Measurements from ENCODE around the gene SENP2. TPM values are rescaled to one million over a fixed set of nuclear protein-coding genes. Genes with fewer than 3 reads are reported as not detected.
A peak's percentile ranks its signal among the peaks of the same experiment; 100 is the strongest.

SENP2 gene
- total and polyA plus RNA-seq, 2 experiments from 2014 or later = 19.0 to 20.1 TPM

DNA sequence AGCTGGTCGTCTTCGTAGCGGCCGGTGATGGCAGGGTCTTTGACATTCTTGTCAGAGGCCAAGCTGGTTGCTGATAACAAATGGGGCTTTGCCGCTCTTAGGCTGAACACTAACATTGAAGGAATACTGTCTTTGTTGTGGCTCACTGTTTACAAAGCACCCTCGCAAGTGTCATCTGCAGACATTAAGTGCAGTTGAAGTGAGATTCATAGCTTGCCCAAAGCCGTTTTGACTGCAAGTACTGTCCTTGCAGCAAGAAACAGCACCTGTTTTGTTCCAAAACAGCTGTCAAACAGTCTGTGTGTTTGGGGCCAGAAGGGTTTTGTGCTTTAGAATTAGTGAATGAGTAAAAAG is 568 bp downstream of the SENP2 start:
- Histone ChIP-seq H3K27me3 (replicated peaks; ENCODE audit: insufficient read depth) (no peaks in the 10 kb centered on the region), H3K4me2 (ENCODE audit: unreplicated experiment) (peak overlapping the region; percentile 93), H3K4me1 (ENCODE audit: insufficient read depth) (peaks cover 16% of the 10 kb centered on the region), H2AFZ (peak overlapping the region; percentile 94), H3F3A (ENCODE audit: insufficient read depth) (no peaks in the 10 kb centered on the region), H4K20me1 (ENCODE audit: insufficient read depth) (no peaks in the 10 kb centered on the region), H3K27ac (peak overlapping the region; percentile 91), H3K79me2 (ENCODE audit: insufficient read depth) (peaks cover 45% of the 10 kb centered on the region), H3K9me2 (ENCODE audit: insufficient read depth) (no peaks in the 10 kb centered on the region), H3K4me3 (peak overlapping the region; percentile 95), H3K36me3 (ENCODE audit: low read depth) (no peaks in the 10 kb centered on the region), H3K9me3 (ENCODE audit: low read depth) (no peaks in the 10 kb centered on the region), H3K9ac (peak overlapping the region; percentile 98)
- no peak for TF ChIP-seq EZH2phosphoT487 (IDR thresholded peaks at IDR 0.05; ENCODE audit: insufficient read depth, low read depth)
- TF ChIP-seq EZH2 (IDR thresholded peaks at IDR 0.05; ENCODE audit: insufficient read depth, poor library complexity, severe bottlenecking) = no peak
- in situ Hi-C loops (cut with MboI) = no loop called here
- DNase-seq = no peak
- WGBS, 2 experiments (ENCODE audit: low coverage in 1 of 2, low lambda C conversion rate in 2 of 2, missing lambda C conversion rate in 2 of 2) = 0 to 2% methylated on average over 7 of the region's 7 CpGs

DNA sequence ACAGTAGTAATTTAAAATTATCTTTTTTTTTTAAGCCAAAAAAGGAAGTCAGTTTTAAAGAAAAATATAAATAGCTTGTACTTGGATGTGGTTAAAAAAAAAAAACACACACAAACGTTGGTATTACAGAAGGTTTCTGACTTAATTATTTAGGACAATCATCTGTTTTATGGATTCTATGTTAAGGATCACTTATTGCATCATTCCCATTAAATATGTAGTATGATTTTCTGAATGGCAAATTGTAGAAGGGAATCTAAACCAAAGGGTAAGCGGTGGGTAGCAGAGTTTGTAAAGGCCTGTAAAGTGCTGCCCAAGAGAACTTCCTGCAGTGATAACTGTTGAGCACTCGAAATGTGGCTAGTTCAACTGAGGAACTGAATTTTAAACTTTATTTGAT is 8.0 kb downstream of the SENP2 start:
- no peaks in the 10 kb centered on the region for H3F3A ChIP-seq (ENCODE audit: insufficient read depth)
- no peaks in the 10 kb centered on the region for H3K27me3 ChIP-seq (replicated peaks; ENCODE audit: insufficient read depth)
- no peak overlapping the region for H3K27ac ChIP-seq
- H3K9me2 ChIP-seq (ENCODE audit: insufficient read depth) = no peaks in the 10 kb centered on the region
- no peak for TF ChIP-seq EZH2phosphoT487 (IDR thresholded peaks at IDR 0.05; ENCODE audit: insufficient read depth, low read depth)
- H3K79me2 ChIP-seq (ENCODE audit: insufficient read depth) = peaks cover 46% of the 10 kb centered on the region
- DNase-seq = no peak
- in situ Hi-C loops (cut with MboI) = no loop called here
- no peak overlapping the region for H3K9ac ChIP-seq
- H2AFZ ChIP-seq = no peak overlapping the region
- WGBS, 2 experiments (ENCODE audit: low coverage in 1 of 2, low lambda C conversion rate in 2 of 2, missing lambda C conversion rate in 2 of 2) = 65 to 83% methylated on average over 3 of the region's 3 CpGs
- H3K36me3 ChIP-seq (ENCODE audit: low read depth) = peaks cover 15% of the 10 kb centered on the region
- H3K4me2 ChIP-seq (ENCODE audit: unreplicated experiment) = no peak overlapping the region
- no peaks in the 10 kb centered on the region for H4K20me1 ChIP-seq (ENCODE audit: insufficient read depth)
- H3K9me3 ChIP-seq (ENCODE audit: low read depth) = no peaks in the 10 kb centered on the region
- H3K4me1 ChIP-seq (ENCODE audit: insufficient read depth) = no peaks in the 10 kb centered on the region
- no peak overlapping the region for H3K4me3 ChIP-seq

DNA sequence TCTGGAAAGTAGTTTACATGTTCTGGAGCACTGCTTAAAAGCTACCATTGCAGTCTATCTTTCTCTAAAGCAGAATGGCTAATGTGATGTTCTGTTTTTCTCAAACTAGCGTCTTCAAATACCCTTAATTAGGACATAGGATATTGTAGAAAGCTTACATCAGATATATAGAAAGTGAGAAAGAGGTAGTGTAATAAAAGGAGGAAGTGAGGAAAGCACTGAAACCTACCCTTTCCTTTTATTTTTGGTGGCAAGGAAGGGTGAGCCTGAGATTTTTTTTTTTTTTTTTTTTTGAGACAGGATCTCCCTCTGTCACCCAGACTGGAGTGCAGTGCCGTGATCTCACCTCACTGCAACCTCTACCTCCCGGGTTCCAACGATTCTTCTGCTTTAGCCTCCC is 9.4 kb downstream of the SENP2 start:
- Histone ChIP-seq H3K36me3 (ENCODE audit: low read depth) (peaks cover 17% of the 10 kb centered on the region), H3F3A (ENCODE audit: insufficient read depth) (no peaks in the 10 kb centered on the region), H2AFZ (no peak overlapping the region), H4K20me1 (ENCODE audit: insufficient read depth) (no peaks in the 10 kb centered on the region), H3K4me2 (ENCODE audit: unreplicated experiment) (no peak overlapping the region), H3K27ac (no peak overlapping the region), H3K9ac (no peak overlapping the region), H3K9me2 (ENCODE audit: insufficient read depth) (no peaks in the 10 kb centered on the region), H3K4me3 (no peak overlapping the region), H3K27me3 (replicated peaks; ENCODE audit: insufficient read depth) (no peaks in the 10 kb centered on the region), H3K4me1 (ENCODE audit: insufficient read depth) (no peaks in the 10 kb centered on the region), H3K79me2 (ENCODE audit: insufficient read depth) (peaks cover 32% of the 10 kb centered on the region), H3K9me3 (ENCODE audit: low read depth) (no peaks in the 10 kb centered on the region)
- 67 to 76% methylated on average over 4 of the region's 4 CpGs for WGBS, 2 experiments (ENCODE audit: low coverage in 1 of 2, low lambda C conversion rate in 2 of 2, missing lambda C conversion rate in 2 of 2)
- in situ Hi-C loops (cut with MboI) = no loop called here
- no peak for TF ChIP-seq EZH2 (IDR thresholded peaks at IDR 0.05; ENCODE audit: insufficient read depth, poor library complexity, severe bottlenecking)
- no peak for TF ChIP-seq EZH2phosphoT487 (IDR thresholded peaks at IDR 0.05; ENCODE audit: insufficient read depth, low read depth)
- DNase-seq = no peak

DNA sequence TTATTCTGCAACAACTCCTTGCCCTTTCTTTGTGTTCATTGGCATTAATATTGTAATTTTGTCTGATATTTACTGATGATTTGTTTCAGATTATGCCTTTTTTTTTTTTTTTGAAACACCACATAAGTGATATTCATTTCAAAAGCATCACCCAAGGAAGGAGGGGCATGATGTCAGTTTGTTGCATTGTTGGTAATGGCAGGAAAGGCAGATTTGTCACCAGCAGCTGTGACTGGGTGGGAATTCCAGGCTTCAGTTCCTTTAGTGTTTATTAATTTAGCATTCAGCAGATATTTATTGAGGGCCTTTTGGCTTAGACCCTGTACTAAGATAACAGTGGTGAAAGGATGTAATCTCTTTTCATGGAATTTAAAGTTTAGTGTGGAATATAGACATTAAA is 19.5 kb downstream of the SENP2 start:
- Histone ChIP-seq H3K9me3 (ENCODE audit: low read depth) (no peaks in the 10 kb centered on the region), H3K4me1 (ENCODE audit: insufficient read depth) (no peaks in the 10 kb centered on the region), H3K9ac (no peak overlapping the region), H3K4me2 (ENCODE audit: unreplicated experiment) (no peak overlapping the region), H3K27me3 (replicated peaks; ENCODE audit: insufficient read depth) (no peaks in the 10 kb centered on the region), H3K9me2 (ENCODE audit: insufficient read depth) (no peaks in the 10 kb centered on the region), H3K4me3 (no peak overlapping the region), H3K27ac (no peak overlapping the region), H3K79me2 (ENCODE audit: insufficient read depth) (no peaks in the 10 kb centered on the region), H4K20me1 (ENCODE audit: insufficient read depth) (no peaks in the 10 kb centered on the region), H3K36me3 (ENCODE audit: low read depth) (peaks cover 53% of the 10 kb centered on the region), H3F3A (ENCODE audit: insufficient read depth) (no peaks in the 10 kb centered on the region), H2AFZ (no peak overlapping the region)
- no peak for DNase-seq
- TF ChIP-seq EZH2 (IDR thresholded peaks at IDR 0.05; ENCODE audit: insufficient read depth, poor library complexity, severe bottlenecking) (no peak), EZH2phosphoT487 (IDR thresholded peaks at IDR 0.05; ENCODE audit: insufficient read depth, low read depth) (no peak)
- in situ Hi-C loops (cut with MboI) = no loop called here

DNA sequence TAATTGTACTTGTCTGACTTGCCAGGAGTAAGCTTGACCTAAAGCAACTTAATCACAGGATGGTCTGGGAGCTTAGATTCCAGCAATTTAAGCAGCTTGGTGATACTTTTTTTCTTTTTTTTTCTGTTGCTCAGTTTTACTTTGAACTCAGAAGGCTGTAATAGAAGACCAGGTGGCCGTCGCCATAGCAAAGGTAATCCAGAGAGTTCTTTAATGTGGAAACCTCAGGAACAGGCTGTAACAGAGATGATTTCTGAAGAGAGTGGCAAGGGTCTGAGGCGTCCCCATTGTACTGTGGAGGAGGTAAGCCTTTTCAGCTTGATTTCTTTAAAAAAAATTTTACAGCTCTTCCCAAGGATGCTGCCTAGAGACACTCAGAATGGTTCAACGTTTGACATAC is 20.1 kb downstream of the SENP2 start:
- H4K20me1 ChIP-seq (ENCODE audit: insufficient read depth) = no peaks in the 10 kb centered on the region
- no peaks in the 10 kb centered on the region for H3K79me2 ChIP-seq (ENCODE audit: insufficient read depth)
- H3K9me2 ChIP-seq (ENCODE audit: insufficient read depth) = no peaks in the 10 kb centered on the region
- H3K9me3 ChIP-seq (ENCODE audit: low read depth) = no peaks in the 10 kb centered on the region
- DNase-seq = no peak
- 70 to 72% methylated on average over 4 of the region's 4 CpGs for WGBS, 2 experiments (ENCODE audit: low coverage in 1 of 2, low lambda C conversion rate in 2 of 2, missing lambda C conversion rate in 2 of 2)
- H3K27me3 ChIP-seq (replicated peaks; ENCODE audit: insufficient read depth) = no peaks in the 10 kb centered on the region
- no peak overlapping the region for H3K4me3 ChIP-seq
- H3K4me2 ChIP-seq (ENCODE audit: unreplicated experiment) = no peak overlapping the region
- in situ Hi-C loops (cut with MboI) = no loop called here
- no peak overlapping the region for H2AFZ ChIP-seq
- H3K27ac ChIP-seq = no peak overlapping the region
- H3F3A ChIP-seq (ENCODE audit: insufficient read depth) = no peaks in the 10 kb centered on the region
- no peak overlapping the region for H3K9ac ChIP-seq
- TF ChIP-seq EZH2 (IDR thresholded peaks at IDR 0.05; ENCODE audit: insufficient read depth, poor library complexity, severe bottlenecking) = no peak
- no peaks in the 10 kb centered on the region for H3K4me1 ChIP-seq (ENCODE audit: insufficient read depth)
- H3K36me3 ChIP-seq (ENCODE audit: low read depth) = peaks cover 57% of the 10 kb centered on the region
